Measurements from ENCODE around the gene ARHGAP8.

DNA sequence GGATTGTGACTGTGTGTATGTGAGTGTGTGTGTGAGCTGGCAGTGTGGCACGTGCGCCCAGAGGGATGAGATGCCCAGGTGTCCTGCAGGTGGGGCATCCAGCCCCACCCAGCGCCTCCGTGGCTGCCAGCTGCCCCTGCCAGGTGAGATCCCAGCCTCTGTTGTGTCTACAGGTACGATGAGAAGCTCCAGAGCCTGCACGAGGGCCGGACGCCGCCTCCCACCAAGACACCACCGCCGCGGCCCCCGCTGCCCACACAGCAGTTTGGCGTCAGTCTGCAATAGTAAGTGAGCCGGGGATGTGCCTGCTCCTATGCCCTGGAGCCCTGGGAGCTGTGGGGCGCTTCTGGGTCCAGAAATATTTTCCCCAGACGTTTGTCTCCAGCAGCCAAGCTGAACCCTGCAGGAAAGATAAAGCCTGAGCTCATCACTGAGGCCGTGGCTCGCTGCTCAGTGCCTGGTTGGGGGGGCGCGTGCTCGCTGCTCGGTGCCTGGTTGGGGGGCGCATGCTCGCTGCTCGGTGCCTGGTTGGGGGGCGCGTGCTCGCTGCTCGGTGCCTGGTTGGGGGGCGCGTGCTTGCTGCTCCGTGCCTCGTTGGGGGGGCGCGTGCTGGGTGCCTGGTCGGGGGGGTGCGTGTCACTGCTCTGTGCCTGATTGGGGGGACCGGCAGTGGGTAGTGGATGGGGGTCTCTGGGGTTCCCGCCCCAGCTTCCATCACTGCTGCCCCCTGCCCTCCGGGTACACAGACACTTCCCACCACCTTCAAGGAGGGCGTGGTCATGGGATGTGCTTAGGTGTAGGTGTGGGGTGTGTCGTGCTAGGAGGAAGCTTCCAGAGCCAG is 73.2 kb downstream of the ARHGAP8 start:
- TF ChIP-seq, protein P1, sequence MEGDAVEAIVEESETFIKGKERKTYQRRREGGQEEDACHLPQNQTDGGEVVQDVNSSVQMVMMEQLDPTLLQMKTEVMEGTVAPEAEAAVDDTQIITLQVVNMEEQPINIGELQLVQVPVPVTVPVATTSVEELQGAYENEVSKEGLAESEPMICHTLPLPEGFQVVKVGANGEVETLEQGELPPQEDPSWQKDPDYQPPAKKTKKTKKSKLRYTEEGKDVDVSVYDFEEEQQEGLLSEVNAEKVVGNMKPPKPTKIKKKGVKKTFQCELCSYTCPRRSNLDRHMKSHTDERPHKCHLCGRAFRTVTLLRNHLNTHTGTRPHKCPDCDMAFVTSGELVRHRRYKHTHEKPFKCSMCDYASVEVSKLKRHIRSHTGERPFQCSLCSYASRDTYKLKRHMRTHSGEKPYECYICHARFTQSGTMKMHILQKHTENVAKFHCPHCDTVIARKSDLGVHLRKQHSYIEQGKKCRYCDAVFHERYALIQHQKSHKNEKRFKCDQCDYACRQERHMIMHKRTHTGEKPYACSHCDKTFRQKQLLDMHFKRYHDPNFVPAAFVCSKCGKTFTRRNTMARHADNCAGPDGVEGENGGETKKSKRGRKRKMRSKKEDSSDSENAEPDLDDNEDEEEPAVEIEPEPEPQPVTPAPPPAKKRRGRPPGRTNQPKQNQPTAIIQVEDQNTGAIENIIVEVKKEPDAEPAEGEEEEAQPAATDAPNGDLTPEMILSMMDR (IDR thresholded peaks at IDR 0.05; ENCODE audit: insufficient read depth, low read depth, low read length) = no peak
- TF ChIP-seq EZH2 (IDR thresholded peaks at IDR 0.05; ENCODE audit: insufficient read depth, low read length) = no peak
